ENCODE measurements around the gene TPSD1. TPM values are rescaled to one million over a fixed set of nuclear protein-coding genes. Genes with fewer than 3 reads are reported as not detected.

The TPSD1 gene
- total and polyA plus RNA-seq, 10 of the 15 experiments (the other 5 are each of a cell fraction or from before 2014, with no cell fraction given), result not detected

GRCh38 chr16:1273816-1274215, 17.9 kb downstream of the TPSD1 start:
- no peak overlapping the region for H2AFZ ChIP-seq (ENCODE audit: control insufficient read depth, low read depth, low read length)
- RAD21 ChIA-PET (ENCODE audit: unreplicated experiment), result no interaction called here
- WGBS (ENCODE audit: insufficient coverage, insufficient replicate concordance, low lambda C conversion rate, missing lambda C conversion rate), result 80% methylated on average over 15 of the region's 15 CpGs
- no peaks in the 10 kb centered on the region for H3K4me1 ChIP-seq (ENCODE audit: control insufficient read depth, insufficient read depth, low read length)
- no peaks in the 10 kb centered on the region for H3K79me2 ChIP-seq (ENCODE audit: control insufficient read depth, insufficient read depth, low read length)
- POLR2A ChIA-PET, result no interaction called here
- in situ Hi-C loops (cut with MboI), result no loop called here
- DNase-seq (ENCODE audit: low read depth, low spot score), result no peak
- no peaks in the 10 kb centered on the region for H3K9me3 ChIP-seq (replicated peaks; ENCODE audit: control insufficient read depth, insufficient read depth, low read length)
- no peak overlapping the region for H3K4me2 ChIP-seq (ENCODE audit: control insufficient read depth, insufficient read depth)
- ATAC-seq, result no peak
- H3K27ac ChIP-seq (ENCODE audit: control insufficient read depth, insufficient read depth), result no peak overlapping the region
- no peaks in the 10 kb centered on the region for H4K20me1 ChIP-seq (ENCODE audit: control insufficient read depth, insufficient read depth)
- no peaks in the 10 kb centered on the region; a peak in 1 of 4 replicates for H3K27me3 ChIP-seq (replicated peaks in 1 of 2; ENCODE audit: control insufficient read depth in 2 of 2, insufficient read depth in 2 of 2, low read length in 1 of 2)
- CTCF ChIA-PET, result no interaction called here
- FAIRE-seq, result no peak
- intact Hi-C loops (cut with micrococcal nuclease; ENCODE audit: unreplicated experiment), result no loop called here
- no peaks in the 10 kb centered on the region for H3K36me3 ChIP-seq (ENCODE audit: control insufficient read depth in 2 of 2, insufficient read depth in 2 of 2, low read length in 1 of 2)
- SMC1A ChIA-PET (ENCODE audit: uncharacterized antibody, unreplicated experiment), result no interaction called here
- no TSS peak for BruUV-seq (replicated peaks)
- no peak overlapping the region for H3K9ac ChIP-seq (ENCODE audit: control insufficient read depth, insufficient read depth, low read length)
- no peak overlapping the region for H3K4me3 ChIP-seq
- TF ChIP-seq BHLHE40 (IDR thresholded peaks at IDR 0.05; ENCODE audit: borderline replicate concordance in 1 of 2, low read depth in 2 of 2, low read length in 1 of 2), result no peak
- TF ChIP-seq IKZF2 (IDR thresholded peaks at IDR 0.05), result no peak
- no peak for TF ChIP-seq SRF (IDR thresholded peaks at IDR 0.05; ENCODE audit: low read depth in 2 of 2, low read length in 2 of 2)
- TF ChIP-seq MTA3 (IDR thresholded peaks at IDR 0.05; ENCODE audit: borderline replicate concordance, low read length), result no peak
- no peak for TF ChIP-seq RAD51 (IDR thresholded peaks at IDR 0.05)
- no peak for TF ChIP-seq MEF2B (IDR thresholded peaks at IDR 0.05; ENCODE audit: partially characterized antibody, poor library complexity, severe bottlenecking)

- Histone ChIP-seq H3K4me2 (ENCODE audit: control insufficient read depth, insufficient read depth) (no peak overlapping the region), H3K9ac (ENCODE audit: control insufficient read depth, insufficient read depth, low read length) (no peak overlapping the region), H4K20me1 (ENCODE audit: control insufficient read depth, insufficient read depth) (no peaks in the 10 kb centered on the region), H3K27ac (ENCODE audit: control insufficient read depth, insufficient read depth) (no peak overlapping the region), H3K79me2 (ENCODE audit: control insufficient read depth, insufficient read depth, low read length) (no peaks in the 10 kb centered on the region), H3K9me3 (replicated peaks; ENCODE audit: control insufficient read depth, insufficient read depth, low read length) (no peaks in the 10 kb centered on the region), H3K4me3 (no peak overlapping the region), H3K27me3 (replicated peaks in 1 of 2; ENCODE audit: control insufficient read depth in 2 of 2, insufficient read depth in 2 of 2, low read length in 1 of 2) (no peaks in the 10 kb centered on the region; a peak in 1 of 4 replicates), H2AFZ (ENCODE audit: control insufficient read depth, low read depth, low read length) (no peak overlapping the region), H3K4me1 (ENCODE audit: control insufficient read depth, insufficient read depth, low read length) (no peaks in the 10 kb centered on the region), H3K36me3 (ENCODE audit: control insufficient read depth in 2 of 2, insufficient read depth in 2 of 2, low read length in 1 of 2) (no peaks in the 10 kb centered on the region)
- WGBS (ENCODE audit: insufficient coverage, insufficient replicate concordance, low lambda C conversion rate, missing lambda C conversion rate), result 67% methylated on average over 7 of the region's 7 CpGs
- ChIA-PET POLR2A (no interaction called here), SMC1A (ENCODE audit: uncharacterized antibody, unreplicated experiment) (no interaction called here), CTCF (no interaction called here), RAD21 (ENCODE audit: unreplicated experiment) (no interaction called here)
- in situ Hi-C loops (cut with MboI), result no loop called here
- DNase-seq (ENCODE audit: low read depth, low spot score) (no peak), FAIRE-seq (no peak), ATAC-seq (no peak)
- no TSS peak for BruUV-seq (replicated peaks)
- intact Hi-C loops (cut with micrococcal nuclease; ENCODE audit: unreplicated experiment), result no loop called here
- TF ChIP-seq NFYA (IDR thresholded peaks at IDR 0.05; ENCODE audit: borderline replicate concordance, low read depth, low read length) (no peak), SRF (IDR thresholded peaks at IDR 0.05; ENCODE audit: low read depth in 2 of 2, low read length in 2 of 2) (no peak), NRF1 (conservative IDR thresholded peaks at IDR 0.05; ENCODE audit: low read depth, low read length) (no peak), KAT2A (conservative IDR thresholded peaks at IDR 0.05; ENCODE audit: control insufficient read depth, low read depth, low read length) (no peak), PAX8 (IDR thresholded peaks at IDR 0.05) (no peak), CTCF (IDR thresholded peaks at IDR 0.05 in 2 of 3, conservative IDR thresholded peaks at IDR 0.05 in 1 of 3; ENCODE audit: control insufficient read depth in 2 of 3, extremely low read depth in 1 of 3, insufficient read depth in 1 of 3, low read depth in 3 of 3, low read length in 3 of 3) (no peak), EP300 (IDR thresholded peaks at IDR 0.05; ENCODE audit: borderline replicate concordance in 1 of 2, control insufficient read depth in 1 of 2, low read depth in 2 of 2, low read length in 2 of 2) (no peak), ZNF274 (IDR thresholded peaks at IDR 0.05; ENCODE audit: insufficient read depth, insufficient read length) (no peak), IKZF1 (conservative IDR thresholded peaks at IDR 0.05) (no peak), ZNF207 (IDR thresholded peaks at IDR 0.05; ENCODE audit: borderline replicate concordance) (no peak), MEF2B (IDR thresholded peaks at IDR 0.05; ENCODE audit: partially characterized antibody, poor library complexity, severe bottlenecking) (no peak), GATAD2B (conservative IDR thresholded peaks at IDR 0.05; ENCODE audit: low read depth) (no peak)
Measured at GRCh38 chr16:1274767-1275166, 18.9 kb downstream of the TPSD1 start.
